Measurements from ENCODE around the gene USP1. TPM values are rescaled to one million over a fixed set of nuclear protein-coding genes. Genes with fewer than 3 reads are reported as not detected.

Gene USP1
- total RNA-seq, result 77.4 and 81.5 TPM in 2 replicates

- H3K36me3 Mint-ChIP-seq (ENCODE audit: low read depth), result peaks cover 22% of the 10 kb centered on the region
- H3K27ac Mint-ChIP-seq, result peak within 1 kb of the TSS; percentile 95
Observed at GRCh38 chr1:62436466-62437272, at the start of gene USP1. Gene USP1 (plus strand): TSS chr1:62437049. CDS start chr1:62439868, 2,819 bp downstream.

GRCh38 chr1:62389531-62389930 is 47.3 kb upstream of the USP1 start:
- Mint-ChIP-seq H3K27ac (no peak overlapping the region), H3K4me3 (no peak overlapping the region), H3K4me1 (no peaks in the 10 kb centered on the region), H3K27me3 (peaks cover 15% of the 10 kb centered on the region), H3K36me3 (ENCODE audit: low read depth) (no peaks in the 10 kb centered on the region), H3K9me3 (no peaks in the 10 kb centered on the region)
- intact Hi-C loops (cut with micrococcal nuclease), result no loop called here
- no peak for DNase-seq

More at GRCh38 chr1:62436466-62437272, at the start of gene USP1:
- H3K27me3 Mint-ChIP-seq, result no peaks in the 10 kb centered on the region
- H3K9me3 Mint-ChIP-seq, result no peaks in the 10 kb centered on the region
- H3K4me1 Mint-ChIP-seq, result peaks cover 26% of the 10 kb centered on the region
- intact Hi-C loops (cut with micrococcal nuclease), result loop anchor here (1.0 to 10.0 kb wide), 6 partner anchors 253 to 1362 kb away; partner anchors contain the start of genes ALG6, ATG4C, PATJ and TM2D1
- H3K4me3 Mint-ChIP-seq, result peak within 1 kb of the TSS; percentile 89
- DNase-seq, result peak; percentile 99

- Mint-ChIP-seq H3K36me3 (ENCODE audit: low read depth) (no peaks in the 10 kb centered on the region), H3K4me3 (no peak overlapping the region), H3K27ac (no peak overlapping the region), H3K4me1 (no peaks in the 10 kb centered on the region), H3K27me3 (peaks cover 15% of the 10 kb centered on the region), H3K9me3 (no peaks in the 10 kb centered on the region)
- intact Hi-C loops (cut with micrococcal nuclease), result no loop called here
- DNase-seq, result no peak
Observed at GRCh38 chr1:62390071-62390470, 46.8 kb upstream of the USP1 start.

- H3K36me3 Mint-ChIP-seq (ENCODE audit: low read depth), result no peaks in the 10 kb centered on the region
- peak; percentile 69 for DNase-seq
- intact Hi-C loops (cut with micrococcal nuclease), result no loop called here
- no peaks in the 10 kb centered on the region for H3K9me3 Mint-ChIP-seq
- no peak overlapping the region for H3K27ac Mint-ChIP-seq
- H3K27me3 Mint-ChIP-seq, result peaks cover 15% of the 10 kb centered on the region
- H3K4me1 Mint-ChIP-seq, result no peaks in the 10 kb centered on the region
- H3K4me3 Mint-ChIP-seq, result no peak overlapping the region
Observed at GRCh38 chr1:62391369-62391971, 45.4 kb upstream of the USP1 start.

- no peaks in the 10 kb centered on the region for H3K36me3 Mint-ChIP-seq (ENCODE audit: low read depth)
- no peak for DNase-seq
- peaks cover 11% of the 10 kb centered on the region for H3K27me3 Mint-ChIP-seq
- H3K4me3 Mint-ChIP-seq, result no peak overlapping the region
- no peak overlapping the region for H3K27ac Mint-ChIP-seq
- no peaks in the 10 kb centered on the region for H3K4me1 Mint-ChIP-seq
- H3K9me3 Mint-ChIP-seq, result no peaks in the 10 kb centered on the region
- intact Hi-C loops (cut with micrococcal nuclease), result no loop called here
Observed at GRCh38 chr1:62392951-62393350, 43.9 kb upstream of the USP1 start.

GRCh38 chr1:62394646-62395045 is 42.2 kb upstream of the USP1 start:
- no peaks in the 10 kb centered on the region for H3K36me3 Mint-ChIP-seq (ENCODE audit: low read depth)
- no peak overlapping the region for H3K4me3 Mint-ChIP-seq
- no peaks in the 10 kb centered on the region for H3K4me1 Mint-ChIP-seq
- DNase-seq, result no peak
- peaks cover 8% of the 10 kb centered on the region for H3K27me3 Mint-ChIP-seq
- no peak overlapping the region for H3K27ac Mint-ChIP-seq
- intact Hi-C loops (cut with micrococcal nuclease), result no loop called here
- H3K9me3 Mint-ChIP-seq, result no peaks in the 10 kb centered on the region

GRCh38 chr1:62395291-62395690 is 41.6 kb upstream of the USP1 start:
- no peaks in the 10 kb centered on the region for H3K4me1 Mint-ChIP-seq
- H3K27me3 Mint-ChIP-seq, result peaks cover 5% of the 10 kb centered on the region
- no peak overlapping the region for H3K27ac Mint-ChIP-seq
- no peak overlapping the region for H3K4me3 Mint-ChIP-seq
- no peak for DNase-seq
- intact Hi-C loops (cut with micrococcal nuclease), result no loop called here
- H3K36me3 Mint-ChIP-seq (ENCODE audit: low read depth), result no peaks in the 10 kb centered on the region
- H3K9me3 Mint-ChIP-seq, result no peaks in the 10 kb centered on the region

- H3K9me3 Mint-ChIP-seq, result no peaks in the 10 kb centered on the region
- no peak overlapping the region for H3K4me3 Mint-ChIP-seq
- no peak for DNase-seq
- H3K27me3 Mint-ChIP-seq, result peaks cover 5% of the 10 kb centered on the region
- intact Hi-C loops (cut with micrococcal nuclease), result no loop called here
- H3K36me3 Mint-ChIP-seq (ENCODE audit: low read depth), result no peaks in the 10 kb centered on the region
- no peak overlapping the region for H3K27ac Mint-ChIP-seq
- H3K4me1 Mint-ChIP-seq, result no peaks in the 10 kb centered on the region
Observed at GRCh38 chr1:62396871-62397270, 40.0 kb upstream of the USP1 start.

- Mint-ChIP-seq H3K27ac (no peak overlapping the region), H3K4me3 (no peak overlapping the region), H3K4me1 (no peaks in the 10 kb centered on the region), H3K9me3 (no peaks in the 10 kb centered on the region), H3K27me3 (peaks cover 5% of the 10 kb centered on the region), H3K36me3 (ENCODE audit: low read depth) (no peaks in the 10 kb centered on the region)
- no peak for DNase-seq
- intact Hi-C loops (cut with micrococcal nuclease), result no loop called here
Observed at GRCh38 chr1:62397301-62397700, 39.5 kb upstream of the USP1 start.

- Mint-ChIP-seq H3K9me3 (no peaks in the 10 kb centered on the region), H3K4me3 (no peak overlapping the region), H3K27ac (no peak overlapping the region), H3K27me3 (peaks cover 4% of the 10 kb centered on the region), H3K4me1 (no peaks in the 10 kb centered on the region), H3K36me3 (ENCODE audit: low read depth) (no peaks in the 10 kb centered on the region)
- intact Hi-C loops (cut with micrococcal nuclease), result no loop called here
- no peak for DNase-seq
Observed at GRCh38 chr1:62398377-62398776, 38.5 kb upstream of the USP1 start.

GRCh38 chr1:62401034-62401760 is 35.7 kb upstream of the USP1 start:
- no peak for DNase-seq
- H3K27ac Mint-ChIP-seq, result no peak overlapping the region
- no peaks in the 10 kb centered on the region for H3K36me3 Mint-ChIP-seq (ENCODE audit: low read depth)
- H3K27me3 Mint-ChIP-seq, result peaks cover 1% of the 10 kb centered on the region
- no peak overlapping the region for H3K4me3 Mint-ChIP-seq
- H3K4me1 Mint-ChIP-seq, result no peaks in the 10 kb centered on the region
- no peaks in the 10 kb centered on the region for H3K9me3 Mint-ChIP-seq
- intact Hi-C loops (cut with micrococcal nuclease), result loop anchor here (10.0 kb wide), 1 partner anchor 344 kb away; no protein-coding TSS in a partner anchor

- no peaks in the 10 kb centered on the region for H3K4me1 Mint-ChIP-seq
- no peaks in the 10 kb centered on the region for H3K9me3 Mint-ChIP-seq
- no peak overlapping the region for H3K4me3 Mint-ChIP-seq
Observed at GRCh38 chr1:62405247-62405646, 31.6 kb upstream of the USP1 start.

GRCh38 chr1:62406576-62406975 is 30.3 kb upstream of the USP1 start:
- Mint-ChIP-seq H3K27me3 (peaks cover 5% of the 10 kb centered on the region), H3K4me3 (no peak overlapping the region), H3K9me3 (no peaks in the 10 kb centered on the region), H3K27ac (no peak overlapping the region), H3K4me1 (no peaks in the 10 kb centered on the region), H3K36me3 (ENCODE audit: low read depth) (no peaks in the 10 kb centered on the region)
- intact Hi-C loops (cut with micrococcal nuclease), result loop anchor here (10.0 kb wide), 1 partner anchor 338 kb away; no protein-coding TSS in a partner anchor
- DNase-seq, result no peak

More at GRCh38 chr1:62405247-62405646, 31.6 kb upstream of the USP1 start:
- intact Hi-C loops (cut with micrococcal nuclease), result loop anchor here (10.0 kb wide), 1 partner anchor 340 kb away; no protein-coding TSS in a partner anchor
- no peaks in the 10 kb centered on the region for H3K36me3 Mint-ChIP-seq (ENCODE audit: low read depth)
- peaks cover 2% of the 10 kb centered on the region for H3K27me3 Mint-ChIP-seq
- DNase-seq, result no peak
- no peak overlapping the region for H3K27ac Mint-ChIP-seq

Measured in activated CD4-positive, alpha-beta T cell treated with anti-CD3 and anti-CD28 coated beads, Interleukin-2, amount 10 ng/mL, durations not matched to agents 24 days and 14 days (primary cell).